H9 (cell line): ENCODE results near the gene GGPS1. TPM values are rescaled to one million over a fixed set of nuclear protein-coding genes. Genes with fewer than 3 reads are reported as not detected.

Source experiments
- DNase-seq: peaks from one replicate; pipeline ENCODE4 v3.0.0-alpha.2; 2017
- H2AFZ ChIP-seq: one replicate; pipeline ENCODE4 v1.6.1; 2013; ENCODE audit warnings: mild to moderate bottlenecking, low read length, control low read depth, moderate library complexity
- H2AK5ac ChIP-seq: 2 replicates; pipeline ENCODE4 v1.6.1; 2013; ENCODE audit warnings: low read length, control low read depth, mixed read lengths; ENCODE audit not compliant: insufficient read length
- H2BK120ac ChIP-seq: one replicate; pipeline ENCODE4 v1.6.1; 2013; ENCODE audit warnings: low read depth, mild to moderate bottlenecking, low read length, control low read depth, inconsistent platforms; ENCODE audit not compliant: poor library complexity, severe bottlenecking
- H2BK12ac ChIP-seq: 2 replicates; pipeline ENCODE4 v1.6.1; 2013; ENCODE audit warnings: low read length, control low read depth, mixed read lengths, low read depth; ENCODE audit not compliant: insufficient read length
- H2BK15ac ChIP-seq: 2 replicates; pipeline ENCODE4 v1.6.1; 2013; ENCODE audit warnings: low read depth, low read length, control low read depth
- H2BK20ac ChIP-seq: one replicate; pipeline ENCODE4 v1.6.1; 2013; ENCODE audit warnings: low read depth, mild to moderate bottlenecking, low read length, control low read depth, inconsistent platforms; ENCODE audit not compliant: poor library complexity, severe bottlenecking
- H2BK5ac ChIP-seq: 2 replicates; pipeline ENCODE4 v1.6.1; 2013; ENCODE audit warnings: low read length, control low read depth, mixed read lengths; ENCODE audit not compliant: insufficient read length
- H3K14ac ChIP-seq: 2 replicates; pipeline ENCODE4 v1.6.1; 2013; ENCODE audit warnings: low read length, control low read depth; ENCODE audit not compliant: insufficient read depth
- H3K18ac ChIP-seq: 2 replicates; pipeline ENCODE4 v1.6.1; 2013; ENCODE audit warnings: low read depth, mild to moderate bottlenecking, mixed read lengths, low read length, control low read depth; ENCODE audit not compliant: insufficient read length
- H3K23ac ChIP-seq: 2 replicates; pipeline ENCODE4 v1.6.1; 2013; ENCODE audit warnings: low read length, control low read depth, mixed read lengths, low read depth; ENCODE audit not compliant: insufficient read length
- H3K23me2 ChIP-seq: 2 replicates; pipeline ENCODE4 v1.6.1; 2013; ENCODE audit warnings: low read depth, mild to moderate bottlenecking, mixed read lengths, low read length, control low read depth; ENCODE audit not compliant: insufficient read length, poor library complexity, severe bottlenecking
- H3K27ac ChIP-seq: 2 replicates; pipeline ENCODE4 v1.5.1; 2013; ENCODE audit warnings: low read length, control low read depth, mixed read lengths, low read depth; ENCODE audit not compliant: insufficient read length
- H3K27me3 ChIP-seq: 2 replicates; pipeline ENCODE4 v1.6.1; 2013; ENCODE audit warnings: low read length, control low read depth, inconsistent platforms; ENCODE audit not compliant: insufficient read depth
- H3K4ac ChIP-seq: 2 replicates; pipeline ENCODE4 v1.6.1; 2013; ENCODE audit warnings: low read depth, mild to moderate bottlenecking, control low read depth, inconsistent platforms, low read length, moderate library complexity
- H3K4me1 ChIP-seq: 2 replicates; pipeline ENCODE4 v1.6.1; 2013; ENCODE audit warnings: low read length, control low read depth, inconsistent platforms; ENCODE audit not compliant: insufficient read depth
- H3K4me2 ChIP-seq: 2 replicates; pipeline ENCODE4 v1.6.1; 2013; ENCODE audit warnings: low read length, control low read depth, mixed read lengths; ENCODE audit not compliant: insufficient read length, insufficient read depth
- H3K56ac ChIP-seq: 2 replicates; pipeline ENCODE4 v1.6.1; 2013; ENCODE audit warnings: low read depth, mild to moderate bottlenecking, mixed read lengths, low read length, control low read depth; ENCODE audit not compliant: insufficient read length
- H3K79me1 ChIP-seq: 2 replicates; pipeline ENCODE4 v1.6.1; 2013; ENCODE audit warnings: low read depth, mild to moderate bottlenecking, moderate library complexity, low read length, control low read depth, inconsistent platforms; ENCODE audit not compliant: insufficient read depth, poor library complexity, severe bottlenecking
- H3K79me2 ChIP-seq: 2 replicates; pipeline ENCODE4 v1.6.1; 2013; ENCODE audit warnings: low read length, control low read depth, inconsistent platforms; ENCODE audit not compliant: insufficient read depth
- H3K9ac ChIP-seq: 2 replicates; pipeline ENCODE4 v1.6.1; 2013; ENCODE audit warnings: low read length, control low read depth, mixed read lengths; ENCODE audit not compliant: insufficient read length; ENCODE audit errors: extremely low read depth
- H3K9me3 ChIP-seq: one replicate; pipeline ENCODE4 v1.6.1; 2013; ENCODE audit warnings: low read depth, low read length, inconsistent platforms; ENCODE audit not compliant: control insufficient read depth
- H3T11ph ChIP-seq: one replicate; pipeline ENCODE4 v1.6.1; 2013; ENCODE audit warnings: mild to moderate bottlenecking, low read length, control low read depth, inconsistent platforms
- H4K20me1 ChIP-seq: one replicate; pipeline ENCODE4 v1.6.1; 2013; ENCODE audit not compliant: control insufficient read depth, insufficient read length, insufficient read depth
- H4K5ac ChIP-seq: 2 replicates; pipeline ENCODE4 v1.6.1; 2013; ENCODE audit warnings: low read depth, mild to moderate bottlenecking, mixed read lengths, low read length, control low read depth; ENCODE audit not compliant: insufficient read length
- H4K8ac ChIP-seq: replicated peaks from 2 replicates; pipeline ENCODE4 v1.6.1; 2013; ENCODE audit warnings: low read length, control low read depth, mixed read lengths, low read depth; ENCODE audit not compliant: insufficient read length
- H4K91ac ChIP-seq: 2 replicates; pipeline ENCODE4 v1.6.1; 2013; ENCODE audit warnings: low read depth, mild to moderate bottlenecking, moderate library complexity, mixed read lengths, low read length, control low read depth; ENCODE audit not compliant: insufficient read length
- H3K27ac Mint-ChIP-seq, 3 experiments: 2 replicates in 2 of 3; 3 replicates in 1 of 3; pipeline ENCODE4 v1.8.0; 2020 to 2021; ENCODE audit warnings: mixed read lengths in 3 of 3, mild to moderate bottlenecking in 1 of 3, moderate library complexity in 1 of 3
- H3K27me3 Mint-ChIP-seq: 2 replicates; pipeline ENCODE4 v1.8.0; 2021; ENCODE audit warnings: low read depth, mild to moderate bottlenecking, moderate library complexity, mixed read lengths
- H3K36me3 Mint-ChIP-seq, 3 experiments: 2 replicates in 2 of 3; 3 replicates in 1 of 3; pipeline ENCODE4 v1.8.0; 2020 to 2021; ENCODE audit warnings: low read depth in 3 of 3, mixed read lengths in 3 of 3; ENCODE audit not compliant: insufficient read depth in 1 of 3
- H3K4me1 Mint-ChIP-seq, 2 experiments: 2 replicates each; pipeline ENCODE4 v1.8.0; 2020; ENCODE audit warnings: mixed read lengths in 2 of 2
- H3K4me3 Mint-ChIP-seq, 2 experiments: 2 replicates in 1 of 2; 3 replicates in 1 of 2; pipeline ENCODE4 v1.8.0; 2020 to 2021; ENCODE audit warnings: mild to moderate bottlenecking in 2 of 2, mixed read lengths in 2 of 2, moderate library complexity in 1 of 2
- H3K9me3 Mint-ChIP-seq, 2 experiments: 2 replicates in 1 of 2; 3 replicates in 1 of 2; pipeline ENCODE4 v1.8.0; 2020; ENCODE audit warnings: mild to moderate bottlenecking in 2 of 2, mixed read lengths in 2 of 2, moderate library complexity in 1 of 2
- CTCF ChIP-seq: fragments of 200-600 bp; sonication (generic); conservative IDR thresholded peaks from 3 replicates; pipeline ENCODE4 v1.8.0; 2021; ENCODE audit warnings: antibody characterized with exemption, mild to moderate bottlenecking
- WGBS: extraction: QIAGEN DNeasy Blood & Tissue Kit; methylation state at CpG from one replicate; pipeline ENCODE4 v1.1.7; 2013; ENCODE audit warnings: missing lambda C conversion rate, low lambda C conversion rate, mixed read lengths; ENCODE audit not compliant: insufficient read length; ENCODE audit errors: extremely low coverage; 5-methylcytosine and 5-hydroxymethylcytosine counted together
- total RNA-seq: library from RNA; stranded (reverse); gene quantifications from 2 replicates; pipeline ENCODE4 v1.2.1, GENCODE V29; 2021

The GGPS1 gene
- total RNA-seq, 1 experiment from 2014 or later = 44.7 TPM

- Mint-ChIP-seq H3K4me1 (peaks cover 15 to 18% of the 10 kb centered on the region in 2 experiments), H3K27ac (peak overlapping the region in 2 of 3 experiments; percentile 53 to 63; a peak in 2 of 7 replicates), H3K27me3 (no peaks in the 10 kb centered on the region), H3K4me3 (no peak overlapping the region), H3K9me3 (peaks cover 10 to 17% of the 10 kb centered on the region in 2 experiments), H3K36me3 (peaks cover 10 to 30% (median 16%) of the 10 kb centered on the region in 3 experiments)
- Histone ChIP-seq H2BK120ac (no peak overlapping the region), H2BK12ac (no peak overlapping the region), H4K8ac (no peak overlapping the region), H2AFZ (no peak overlapping the region), H2BK5ac (no peak overlapping the region), H4K5ac (no peak overlapping the region), H3K18ac (no peak overlapping the region), H3K4me2 (no peak overlapping the region), H3K23me2 (no peaks in the 10 kb centered on the region), H3T11ph (no peak overlapping the region), H3K79me1 (peaks cover 2% of the 10 kb centered on the region), H2BK15ac (no peak overlapping the region), H3K4ac (no peak overlapping the region), H2BK20ac (no peak overlapping the region), H3K56ac (no peak overlapping the region), H4K91ac (no peak overlapping the region), H3K27ac (no peak overlapping the region), H3K14ac (no peak overlapping the region), H4K20me1 (no peaks in the 10 kb centered on the region), H3K79me2 (peaks cover 38% of the 10 kb centered on the region; the same call in 1 of the 2 replicates), H3K23ac (no peak overlapping the region), H3K4me1 (no peaks in the 10 kb centered on the region; the same call in 1 of the 2 replicates), H3K27me3 (no peaks in the 10 kb centered on the region), H2AK5ac (no peak overlapping the region), H3K9me3 (no peaks in the 10 kb centered on the region), H3K9ac (no peak overlapping the region)
- no peak for DNase-seq
- WGBS = no CpG with 5 or more reads among the region's 10 CpGs
- no peak for TF ChIP-seq CTCF
Measured at GRCh38 chr1:235299169-235299858, 29.1 kb upstream of the GGPS1 start.
